Measurements from ENCODE around the gene CRLF1. TPM values are rescaled to one million over a fixed set of nuclear protein-coding genes. Genes with fewer than 3 reads are reported as not detected.

The CRLF1 gene
- total and polyA plus RNA-seq, 4 donors = 34.3 to 1,029 (median 205) TPM

DNA sequence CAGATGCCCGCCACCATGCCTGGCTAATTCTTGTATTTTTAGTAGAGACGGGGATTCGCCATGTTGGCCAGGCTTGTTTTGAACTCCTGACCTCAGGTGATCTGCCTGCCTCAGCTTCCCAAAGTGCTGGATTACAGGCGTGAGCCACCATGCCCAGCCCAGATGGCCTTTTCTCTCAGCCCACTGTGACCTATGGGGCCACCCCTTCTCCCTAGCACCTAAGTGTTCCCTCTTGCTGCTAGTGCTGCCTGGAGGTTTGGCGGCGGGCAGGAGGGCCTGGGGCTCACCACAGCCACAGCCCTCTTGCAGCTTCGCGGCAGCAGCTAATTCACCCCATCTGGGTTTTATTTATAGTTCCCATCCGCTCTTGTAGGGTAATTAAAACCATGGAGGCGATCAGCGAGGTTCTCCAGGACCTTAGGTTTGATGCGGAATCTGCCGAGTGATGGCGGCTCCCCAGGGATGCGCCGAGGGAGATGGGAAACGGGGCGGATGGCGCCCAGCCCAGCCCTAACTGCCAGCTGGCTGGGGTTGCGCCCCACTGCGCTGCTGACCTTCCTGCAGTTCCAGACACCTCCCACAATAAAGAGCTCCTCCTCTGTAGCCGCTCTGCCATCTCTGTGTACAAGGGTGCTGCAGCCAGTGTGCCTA lies 14.7 kb downstream of the CRLF1 start:
- no peaks in the 10 kb centered on the region for H3K36me3 ChIP-seq (ENCODE audit: control insufficient read depth in 1 of 2, insufficient read depth in 2 of 2, low read length in 1 of 2)
- H3K27ac ChIP-seq (ENCODE audit: low read depth in 1 of 2, low read length in 2 of 2) = no peak overlapping the region
- no peaks in the 10 kb centered on the region for H3K4me1 ChIP-seq (ENCODE audit: control insufficient read depth in 1 of 2, insufficient read depth in 2 of 2, low read length in 2 of 2)
- 93 to 96% methylated on average over 22 of the region's 22 CpGs for WGBS, 2 donors
- no peak for ATAC-seq (ENCODE audit: low FRiP score)
- intact Hi-C loops (cut with DNase I) = loop anchor here (5.0 to 10.0 kb wide), 2 partner anchors 90 to 253 kb away; partner anchors contain the start of gene CRTC1 (in 1 of the 2)
- H3K9me3 ChIP-seq (ENCODE audit: control insufficient read depth, low read length) = no peaks in the 10 kb centered on the region
- H3K4me3 ChIP-seq (ENCODE audit: low read length in 2 of 2) = no peak overlapping the region
- DNase-seq = no peak
- no peaks in the 10 kb centered on the region for H3K27me3 ChIP-seq (ENCODE audit: control insufficient read depth in 1 of 2, insufficient read depth in 2 of 2, low read length in 1 of 2)

DNA sequence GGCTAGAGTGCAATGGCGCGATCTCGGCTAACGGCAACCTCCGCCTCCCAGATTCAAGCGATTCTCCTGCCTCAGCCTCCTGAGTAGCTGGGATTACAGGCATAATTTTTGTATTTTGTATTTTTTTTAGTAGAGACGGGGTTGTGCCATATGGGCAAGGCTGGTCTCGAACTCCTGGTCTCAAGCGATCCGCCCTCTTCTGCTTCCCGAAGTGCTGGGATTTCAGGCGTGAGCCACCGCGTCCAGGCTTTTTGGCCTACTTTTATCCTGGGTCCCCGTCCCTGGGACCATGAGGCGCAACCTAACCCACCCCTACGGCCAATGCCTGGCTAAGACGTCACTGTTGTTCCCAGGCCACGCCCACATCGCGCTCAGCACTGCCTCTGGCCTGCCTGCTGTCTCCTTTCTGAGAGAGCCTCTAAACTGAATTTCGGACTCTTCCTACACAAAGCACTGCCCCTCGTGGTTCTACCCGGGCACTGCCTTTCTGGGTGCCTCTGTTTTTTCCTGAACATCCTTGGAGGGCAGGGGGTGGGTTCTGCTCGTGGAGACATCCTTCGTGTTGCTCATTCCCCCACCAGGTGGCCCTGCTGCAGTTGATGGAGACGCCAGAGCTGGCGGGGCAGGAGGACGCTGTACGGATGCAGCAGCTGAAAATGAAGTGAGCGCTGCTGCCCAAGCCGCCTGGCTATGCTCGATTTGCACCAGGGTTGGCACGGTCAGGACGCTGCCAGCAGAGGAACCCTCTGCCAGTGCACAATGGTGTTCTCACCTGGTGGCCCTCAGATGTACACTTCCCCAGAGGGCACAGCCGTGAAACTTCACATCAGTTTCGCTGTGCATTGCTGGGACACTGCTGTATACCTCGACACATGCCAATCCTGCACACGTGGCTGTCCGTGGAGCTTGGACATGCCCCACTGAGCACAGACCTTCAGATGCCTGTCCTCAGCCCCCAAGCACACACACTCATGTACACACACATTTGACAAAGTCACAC lies 16.0 kb downstream of the CRLF1 start:
- no peaks in the 10 kb centered on the region for H3K4me1 ChIP-seq (ENCODE audit: control insufficient read depth in 1 of 2, insufficient read depth in 2 of 2, low read length in 2 of 2)
- peak in 1 of 2 donors; percentile 67 for DNase-seq

DNA sequence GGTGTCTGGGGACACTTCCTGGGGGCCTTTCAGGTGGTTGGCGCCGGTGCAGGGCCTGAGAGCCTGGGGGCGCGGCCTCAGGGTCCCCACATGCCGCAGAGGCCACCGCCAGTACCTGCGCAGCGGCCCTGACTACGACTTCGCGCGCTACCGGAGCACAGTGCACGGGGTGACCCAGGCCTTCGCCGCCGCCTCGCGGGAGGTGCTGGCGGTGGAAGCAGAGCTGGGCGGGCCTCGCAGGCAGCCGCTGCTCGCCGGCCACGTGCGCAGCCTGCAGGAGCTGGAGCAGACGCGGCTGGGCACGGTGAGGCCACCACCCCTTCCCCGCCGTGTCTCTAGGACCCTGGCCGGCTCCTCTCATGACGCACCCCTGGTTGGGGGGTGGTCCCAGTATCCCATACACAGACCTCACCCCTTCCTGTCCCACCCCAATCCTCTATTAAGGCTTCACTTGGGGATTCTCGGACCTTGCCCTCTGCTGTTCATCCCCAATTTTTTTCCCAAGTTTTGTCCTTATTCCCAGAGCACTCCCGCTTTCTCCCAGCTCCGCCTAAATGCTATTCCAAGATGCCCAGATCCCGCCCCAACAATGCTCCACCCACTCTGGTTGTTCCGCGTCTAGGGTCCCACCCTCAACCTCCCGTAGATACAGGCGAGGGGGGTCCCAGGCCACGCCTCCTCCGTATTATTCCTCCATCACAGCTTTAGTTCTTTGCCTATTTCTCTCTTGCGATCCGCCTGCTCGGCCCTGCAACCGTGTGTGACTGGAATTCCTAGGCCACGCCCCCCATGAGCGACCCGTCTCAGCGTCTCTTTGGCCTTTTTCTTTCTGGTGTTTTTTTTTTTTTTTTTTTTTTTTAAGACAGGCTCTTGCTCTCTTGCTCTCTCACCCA lies 17.0 kb downstream of the CRLF1 start:
- H3K27ac ChIP-seq (ENCODE audit: low read depth in 1 of 2, low read length in 2 of 2) = peak overlapping the region in 1 of 2 donors; percentile 79
- intact Hi-C loops (cut with DNase I) = loop anchor here (5.0 to 10.0 kb wide), 3 partner anchors 93 to 255 kb away; partner anchors contain the start of gene CRTC1 (in 1 of the 2)
- H3K4me1 ChIP-seq (ENCODE audit: control insufficient read depth in 1 of 2, insufficient read depth in 2 of 2, low read length in 2 of 2) = no peaks in the 10 kb centered on the region
- DNase-seq (peak; percentile 78 to 90), ATAC-seq (ENCODE audit: low FRiP score) (peak; percentile 77)
- H3K4me3 ChIP-seq (ENCODE audit: low read length in 2 of 2) = peak overlapping the region; percentile 68 to 80
- 9 to 11% methylated on average over 41 to 52 of the region's 52 CpGs for WGBS, 2 donors
- no peaks in the 10 kb centered on the region for H3K27me3 ChIP-seq (ENCODE audit: control insufficient read depth in 1 of 2, insufficient read depth in 2 of 2, low read length in 1 of 2)
- H3K9me3 ChIP-seq (ENCODE audit: control insufficient read depth, low read length) = no peaks in the 10 kb centered on the region
- H3K36me3 ChIP-seq (ENCODE audit: control insufficient read depth in 1 of 2, insufficient read depth in 2 of 2, low read length in 1 of 2) = no peaks in the 10 kb centered on the region

More for the DNA sequence above, 16.0 kb downstream of the CRLF1 start:
- Histone ChIP-seq H3K36me3 (ENCODE audit: control insufficient read depth in 1 of 2, insufficient read depth in 2 of 2, low read length in 1 of 2) (no peaks in the 10 kb centered on the region), H3K27ac (ENCODE audit: low read depth in 1 of 2, low read length in 2 of 2) (no peak overlapping the region), H3K9me3 (ENCODE audit: control insufficient read depth, low read length) (no peaks in the 10 kb centered on the region), H3K27me3 (ENCODE audit: control insufficient read depth in 1 of 2, insufficient read depth in 2 of 2, low read length in 1 of 2) (no peaks in the 10 kb centered on the region), H3K4me3 (ENCODE audit: low read length in 2 of 2) (no peak overlapping the region)
- WGBS, 2 donors = 83 to 86% methylated on average over 39 to 40 of the region's 40 CpGs
- intact Hi-C loops (cut with DNase I) = loop anchor here (5.0 to 10.0 kb wide), 2 partner anchors 92 to 254 kb away; partner anchors contain the start of gene CRTC1 (in 1 of the 2)
- no peak for ATAC-seq (ENCODE audit: low FRiP score)

DNA sequence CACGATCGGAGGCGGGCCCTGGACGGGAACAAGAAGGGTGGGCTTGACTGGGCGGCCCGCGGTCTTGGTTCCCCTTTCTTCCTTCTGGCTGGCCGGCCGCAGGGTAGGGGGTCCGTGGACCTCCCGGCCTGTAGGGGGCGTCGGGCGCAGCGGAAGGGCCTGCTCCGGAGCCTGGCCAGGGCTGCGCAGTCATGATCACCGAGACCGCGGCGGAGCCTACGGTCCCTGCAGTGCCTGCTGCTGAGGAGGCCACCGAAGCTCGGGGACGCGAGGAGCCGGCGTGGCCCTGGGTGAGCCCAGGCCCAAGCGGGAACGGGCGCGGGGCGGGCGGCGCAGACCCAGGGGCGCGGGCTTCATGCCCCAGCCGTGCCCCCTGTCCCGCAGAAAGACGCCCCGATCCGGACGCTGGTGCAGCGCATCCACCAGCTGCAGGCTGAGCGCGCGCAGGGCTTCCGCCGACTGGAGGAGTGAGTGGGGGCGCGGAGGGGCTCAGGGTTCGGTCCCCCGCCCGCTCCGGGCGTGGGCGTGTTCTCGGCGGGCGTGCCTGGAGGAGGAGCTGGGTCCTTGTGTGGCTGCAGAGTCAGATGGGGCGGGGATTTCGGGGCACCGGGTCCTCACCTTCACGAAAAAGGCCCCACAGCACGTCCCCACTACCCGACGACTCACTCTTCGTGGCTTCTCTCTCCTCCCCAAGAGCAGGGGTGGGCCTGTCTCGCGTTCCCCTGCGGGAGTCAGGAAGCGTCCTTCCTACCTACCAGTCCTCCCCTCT lies 17.8 kb downstream of the CRLF1 start, which contains the start of gene REX1BD:
Gene REX1BD, plus strand, starts transcription at position 188 of the 769 bp plus-strand sequence. Its CDS starts 4 bp downstream, at position 192.
- H3K4me1 ChIP-seq (ENCODE audit: control insufficient read depth in 1 of 2, insufficient read depth in 2 of 2, low read length in 2 of 2) = no peaks in the 10 kb centered on the region
- intact Hi-C loops (cut with DNase I) = loop anchor here in 1 of 2 donors (5.0 kb wide), 1 partner anchor 131 kb away; no protein-coding TSS in a partner anchor
- ATAC-seq (ENCODE audit: low FRiP score) = peak; percentile 92
- no peaks in the 10 kb centered on the region for H3K36me3 ChIP-seq (ENCODE audit: control insufficient read depth in 1 of 2, insufficient read depth in 2 of 2, low read length in 1 of 2)
- peak within 1 kb of the TSS in 1 of 2 donors; percentile 79 for H3K27ac ChIP-seq (ENCODE audit: low read depth in 1 of 2, low read length in 2 of 2)
- H3K9me3 ChIP-seq (ENCODE audit: control insufficient read depth, low read length) = no peaks in the 10 kb centered on the region
- no peaks in the 10 kb centered on the region for H3K27me3 ChIP-seq (ENCODE audit: control insufficient read depth in 1 of 2, insufficient read depth in 2 of 2, low read length in 1 of 2)
- H3K4me3 ChIP-seq (ENCODE audit: low read length in 2 of 2) = peak within 1 kb of the TSS; percentile 68 to 80
- 1% methylated on average over 63 to 72 of the region's 72 CpGs for WGBS, 2 donors
- peak; percentile 95 for DNase-seq

DNA sequence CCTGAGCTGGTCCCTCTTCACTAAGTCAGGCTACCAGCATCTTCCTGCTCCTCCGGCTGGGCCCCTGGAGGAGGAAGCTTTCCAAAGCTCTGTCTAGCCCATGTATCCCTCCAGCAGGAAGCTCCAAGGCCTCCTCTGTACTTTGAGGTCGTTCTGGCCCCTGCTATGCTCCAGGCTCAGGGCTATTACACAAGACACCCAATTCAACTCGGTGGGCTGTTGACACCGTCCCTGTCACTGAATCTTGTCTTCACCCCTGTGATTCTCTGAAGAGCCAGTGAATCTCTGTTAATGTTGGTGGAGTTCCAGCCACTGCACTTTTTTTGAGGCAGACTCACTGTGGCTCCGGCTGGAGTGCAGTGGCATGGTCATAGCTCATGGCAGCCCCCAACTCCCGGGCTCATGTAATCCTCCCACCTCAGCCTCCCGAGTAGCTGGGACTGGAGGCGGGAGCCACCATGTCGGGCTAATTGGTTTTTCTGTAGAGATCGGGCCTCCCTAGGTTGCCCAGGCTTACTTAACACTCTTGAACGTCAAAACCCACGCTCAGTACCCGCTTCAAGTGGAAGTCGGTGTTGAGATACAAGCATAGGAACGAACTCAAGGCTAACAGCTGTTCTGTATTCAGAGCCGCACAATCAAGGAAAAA lies 18.5 kb downstream of the CRLF1 start:
- H3K4me1 ChIP-seq (ENCODE audit: control insufficient read depth in 1 of 2, insufficient read depth in 2 of 2, low read length in 2 of 2) = no peaks in the 10 kb centered on the region
- 35 to 40% methylated on average over 16 of the region's 16 CpGs for WGBS, 2 donors
- H3K4me3 ChIP-seq (ENCODE audit: low read length in 2 of 2) = peak overlapping the region; percentile 68 to 80
- no peaks in the 10 kb centered on the region for H3K36me3 ChIP-seq (ENCODE audit: control insufficient read depth in 1 of 2, insufficient read depth in 2 of 2, low read length in 1 of 2)
- no peaks in the 10 kb centered on the region for H3K9me3 ChIP-seq (ENCODE audit: control insufficient read depth, low read length)
- intact Hi-C loops (cut with DNase I) = loop anchor here in 1 of 2 donors (5.0 kb wide), 1 partner anchor 131 kb away; no protein-coding TSS in a partner anchor
- DNase-seq (no peak), ATAC-seq (ENCODE audit: low FRiP score) (peak; percentile 9)
- H3K27ac ChIP-seq (ENCODE audit: low read depth in 1 of 2, low read length in 2 of 2) = peak overlapping the region in 1 of 2 donors; percentile 23
- no peaks in the 10 kb centered on the region for H3K27me3 ChIP-seq (ENCODE audit: control insufficient read depth in 1 of 2, insufficient read depth in 2 of 2, low read length in 1 of 2)

DNA sequence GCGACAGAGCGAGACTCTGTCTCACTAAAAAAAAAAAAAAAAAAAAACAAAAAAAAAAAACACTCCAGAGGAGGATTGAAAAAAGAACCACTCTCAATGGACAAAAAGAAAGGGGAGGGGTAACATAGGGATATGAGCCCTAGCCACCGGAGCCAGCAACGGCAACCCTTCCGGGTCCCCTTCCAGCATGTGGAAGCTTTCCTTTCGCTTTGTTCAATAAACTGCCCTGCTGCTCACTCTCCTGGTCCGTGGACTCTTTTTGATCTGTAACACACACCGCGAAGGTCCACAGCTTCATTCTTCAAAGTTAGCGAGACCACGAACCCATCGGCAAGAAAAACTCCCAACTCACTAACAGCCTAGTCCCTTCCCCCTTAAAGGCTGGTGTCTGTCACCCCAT lies 19.0 kb downstream of the CRLF1 start:
- 90 to 92% methylated on average over 11 to 12 of the region's 12 CpGs for WGBS, 2 donors
- ATAC-seq (ENCODE audit: low FRiP score) (no peak), DNase-seq (no peak)
- Histone ChIP-seq H3K4me1 (ENCODE audit: control insufficient read depth in 1 of 2, insufficient read depth in 2 of 2, low read length in 2 of 2) (no peaks in the 10 kb centered on the region), H3K36me3 (ENCODE audit: control insufficient read depth in 1 of 2, insufficient read depth in 2 of 2, low read length in 1 of 2) (no peaks in the 10 kb centered on the region), H3K27ac (ENCODE audit: low read depth in 1 of 2, low read length in 2 of 2) (no peak overlapping the region), H3K9me3 (ENCODE audit: control insufficient read depth, low read length) (no peaks in the 10 kb centered on the region), H3K4me3 (ENCODE audit: low read length in 2 of 2) (no peak overlapping the region), H3K27me3 (ENCODE audit: control insufficient read depth in 1 of 2, insufficient read depth in 2 of 2, low read length in 1 of 2) (no peaks in the 10 kb centered on the region)
- intact Hi-C loops (cut with DNase I) = loop anchor here in 1 of 2 donors (5.0 kb wide), 1 partner anchor 130 kb away; no protein-coding TSS in a partner anchor

DNA sequence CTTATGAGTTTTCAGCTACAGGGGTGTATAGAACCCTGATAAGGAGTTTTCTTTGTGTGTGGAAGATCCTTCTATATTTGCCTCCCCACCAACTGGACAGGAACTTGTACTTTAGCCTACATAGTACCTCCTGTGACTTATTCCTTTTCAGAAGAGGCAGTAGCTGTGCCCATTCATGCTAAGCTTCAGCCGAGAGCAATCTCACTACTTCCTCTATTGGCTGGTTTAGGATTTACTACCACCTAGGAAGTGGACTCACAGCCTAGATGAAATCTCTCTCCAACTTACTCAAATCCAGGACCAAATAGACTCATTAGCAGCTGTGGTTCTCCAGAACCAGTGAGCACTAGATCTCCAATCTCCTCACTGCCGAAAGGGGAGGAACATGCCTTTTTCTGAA lies 20.3 kb downstream of the CRLF1 start:
- no peaks in the 10 kb centered on the region for H3K4me1 ChIP-seq (ENCODE audit: control insufficient read depth in 1 of 2, insufficient read depth in 2 of 2, low read length in 2 of 2)
- H3K27ac ChIP-seq (ENCODE audit: low read depth in 1 of 2, low read length in 2 of 2) = no peak overlapping the region
- 7 to 17% methylated on average over 2 of the region's 2 CpGs for WGBS, 2 donors
- H3K36me3 ChIP-seq (ENCODE audit: control insufficient read depth in 1 of 2, insufficient read depth in 2 of 2, low read length in 1 of 2) = no peaks in the 10 kb centered on the region
- H3K4me3 ChIP-seq (ENCODE audit: low read length in 2 of 2) = no peak overlapping the region
- no peak for ATAC-seq (ENCODE audit: low FRiP score)
- intact Hi-C loops (cut with DNase I) = loop anchor here in 1 of 2 donors (5.0 kb wide), 1 partner anchor 129 kb away; no protein-coding TSS in a partner anchor
- H3K9me3 ChIP-seq (ENCODE audit: control insufficient read depth, low read length) = no peaks in the 10 kb centered on the region
- no peaks in the 10 kb centered on the region for H3K27me3 ChIP-seq (ENCODE audit: control insufficient read depth in 1 of 2, insufficient read depth in 2 of 2, low read length in 1 of 2)
- no peak for DNase-seq

Data from aorta (tissue), 5 donors.